ENCODE measurements around the gene RASSF5. TPM values are rescaled to one million over a fixed set of nuclear protein-coding genes. Genes with fewer than 3 reads are reported as not detected.

Gene RASSF5
- polyA plus RNA-seq, 1 of the 3 experiments (the other 2 are of a cell fraction): 2.2 TPM

- H3K79me2 ChIP-seq (ENCODE audit: insufficient read depth): no peaks in the 10 kb centered on the region
- H3K4me3 ChIP-seq (ENCODE audit: low read depth in 2 of 2, low read length in 1 of 2): no peak overlapping the region
- H3K36me3 ChIP-seq (replicated peaks in 1 of 2; ENCODE audit: control insufficient read depth in 1 of 2, insufficient read depth in 2 of 2, low read length in 1 of 2): no peaks in the 10 kb centered on the region
- H3K4me2 ChIP-seq: no peak overlapping the region
- DNase-seq: no peak
- H3F3A ChIP-seq (replicated peaks; ENCODE audit: insufficient read depth): no peaks in the 10 kb centered on the region
- no peaks in the 10 kb centered on the region; the same call in 1 of the 2 replicates for H3K27me3 ChIP-seq (ENCODE audit: insufficient read depth)
- no peaks in the 10 kb centered on the region for H3K4me1 ChIP-seq (ENCODE audit: control insufficient read depth in 1 of 2, insufficient read depth in 2 of 2, low read depth in 1 of 2, low read length in 1 of 2)
- H3K9me2 ChIP-seq: no peaks in the 10 kb centered on the region
- WGBS (ENCODE audit: low lambda C conversion rate): 32% methylated on average over 2 of the region's 2 CpGs
- H3K27ac ChIP-seq (ENCODE audit: low read depth in 2 of 2, low read length in 1 of 2): no peak overlapping the region
- H2AFZ ChIP-seq (ENCODE audit: low read depth): no peak overlapping the region
- no peaks in the 10 kb centered on the region for H3K9me3 ChIP-seq
- no peak overlapping the region for H3K9ac ChIP-seq
- no peaks in the 10 kb centered on the region for H4K20me1 ChIP-seq (ENCODE audit: insufficient read depth)
- ChIA-PET POLR2A (no interaction called here), CTCF (interaction anchor here (1.4 to 3.2 kb wide), 3 partner anchors 33 to 88 kb away, joined by 4 to 18 read pairs (median 10); no protein-coding TSS in a partner anchor)
- TF ChIP-seq EZH2phosphoT487 (IDR thresholded peaks at IDR 0.05; ENCODE audit: borderline replicate concordance, low read depth) (no peak), JUND (IDR thresholded peaks at IDR 0.05) (no peak), CHD2 (IDR thresholded peaks at IDR 0.05; ENCODE audit: low read length, partially characterized antibody) (no peak), RFX5 (IDR thresholded peaks at IDR 0.05; ENCODE audit: low read length) (no peak), TCF12 (IDR thresholded peaks at IDR 0.05) (no peak), TAF1 (IDR thresholded peaks at IDR 0.05; ENCODE audit: borderline replicate concordance, low read depth, low read length) (no peak), FOXJ3 (CRISPR knock-in tag; IDR thresholded peaks at IDR 0.05) (no peak), RCOR1 (IDR thresholded peaks at IDR 0.05; ENCODE audit: low read length) (no peak), ELF1 (IDR thresholded peaks at IDR 0.05) (no peak)
Observed at GRCh38 chr1:206550446-206550845, 43.1 kb downstream of the RASSF5 start.

- Histone ChIP-seq H3F3A (replicated peaks; ENCODE audit: insufficient read depth) (no peaks in the 10 kb centered on the region), H3K27ac (ENCODE audit: low read depth in 2 of 2, low read length in 1 of 2) (no peak overlapping the region), H3K79me2 (ENCODE audit: insufficient read depth) (no peaks in the 10 kb centered on the region), H3K27me3 (ENCODE audit: insufficient read depth) (no peaks in the 10 kb centered on the region; the same call in 1 of the 2 replicates), H3K9me2 (no peaks in the 10 kb centered on the region), H3K4me1 (ENCODE audit: control insufficient read depth in 1 of 2, insufficient read depth in 2 of 2, low read depth in 1 of 2, low read length in 1 of 2) (no peaks in the 10 kb centered on the region), H3K9ac (no peak overlapping the region), H3K4me3 (ENCODE audit: low read depth in 2 of 2, low read length in 1 of 2) (no peak overlapping the region), H3K36me3 (replicated peaks in 1 of 2; ENCODE audit: control insufficient read depth in 1 of 2, insufficient read depth in 2 of 2, low read length in 1 of 2) (no peaks in the 10 kb centered on the region), H2AFZ (ENCODE audit: low read depth) (no peak overlapping the region), H3K9me3 (no peaks in the 10 kb centered on the region), H3K4me2 (no peak overlapping the region), H4K20me1 (ENCODE audit: insufficient read depth) (no peaks in the 10 kb centered on the region)
- WGBS (ENCODE audit: low lambda C conversion rate): 71% methylated on average over 9 of the region's 9 CpGs
- CTCF ChIA-PET: interaction anchor here (0.6 to 3.2 kb wide), 7 partner anchors 11 to 89 kb away, joined by 3 to 18 read pairs (median 4); partner anchors contain the start of gene EIF2D
- POLR2A ChIA-PET: no interaction called here
- TF ChIP-seq GABPA (IDR thresholded peaks at IDR 0.05; ENCODE audit: low read depth) (no peak), MXI1 (IDR thresholded peaks at IDR 0.05; ENCODE audit: low read depth, low read length) (no peak), RCOR1 (IDR thresholded peaks at IDR 0.05; ENCODE audit: low read length) (no peak), EZH2phosphoT487 (IDR thresholded peaks at IDR 0.05; ENCODE audit: borderline replicate concordance, low read depth) (no peak), MAX (IDR thresholded peaks at IDR 0.05; ENCODE audit: low read depth) (no peak), SIN3A (IDR thresholded peaks at IDR 0.05; ENCODE audit: borderline replicate concordance, low read depth, low read length) (no peak), MEF2A (IDR thresholded peaks at IDR 0.05; ENCODE audit: borderline replicate concordance, low read depth) (no peak), ELF1 (IDR thresholded peaks at IDR 0.05) (no peak), SMC3 (IDR thresholded peaks at IDR 0.05; ENCODE audit: low read depth, low read length) (no peak), RAD21 (IDR thresholded peaks at IDR 0.05; ENCODE audit: low read length) (no peak), RXRA (IDR thresholded peaks at IDR 0.05; ENCODE audit: borderline replicate concordance, low read depth) (no peak), EP300 (IDR thresholded peaks at IDR 0.05; ENCODE audit: borderline replicate concordance in 1 of 2, low read depth in 1 of 2, low read length in 1 of 2) (no peak), TEAD4 (IDR thresholded peaks at IDR 0.05; ENCODE audit: borderline replicate concordance, insufficient read depth) (no peak), POLR2AphosphoS5 (IDR thresholded peaks at IDR 0.05; ENCODE audit: low read depth, low read length) (no peak), FOXJ3 (CRISPR knock-in tag; IDR thresholded peaks at IDR 0.05) (no peak), CHD2 (IDR thresholded peaks at IDR 0.05; ENCODE audit: low read length, partially characterized antibody) (no peak), NRF1 (IDR thresholded peaks at IDR 0.05; ENCODE audit: low read depth, low read length) (no peak)
- TF ChIP-seq, protein P1, sequence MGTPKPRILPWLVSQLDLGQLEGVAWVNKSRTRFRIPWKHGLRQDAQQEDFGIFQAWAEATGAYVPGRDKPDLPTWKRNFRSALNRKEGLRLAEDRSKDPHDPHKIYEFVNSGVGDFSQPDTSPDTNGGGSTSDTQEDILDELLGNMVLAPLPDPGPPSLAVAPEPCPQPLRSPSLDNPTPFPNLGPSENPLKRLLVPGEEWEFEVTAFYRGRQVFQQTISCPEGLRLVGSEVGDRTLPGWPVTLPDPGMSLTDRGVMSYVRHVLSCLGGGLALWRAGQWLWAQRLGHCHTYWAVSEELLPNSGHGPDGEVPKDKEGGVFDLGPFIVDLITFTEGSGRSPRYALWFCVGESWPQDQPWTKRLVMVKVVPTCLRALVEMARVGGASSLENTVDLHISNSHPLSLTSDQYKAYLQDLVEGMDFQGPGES (IDR thresholded peaks at IDR 0.05; ENCODE audit: low read depth, low read length): no peak
- no peak for DNase-seq
Observed at GRCh38 chr1:206551296-206551985, 44.1 kb downstream of the RASSF5 start.
